Activated CD8-positive, alpha-beta memory T cell treated with anti-CD3 and anti-CD28 coated beads, Interleukin-2, amount 50 U/mL, for 24 hours (primary cell): Measurements from ENCODE around the gene ADAMTS17.

Experiments
- DNase-seq: peaks from one replicate; pipeline ENCODE4 v3.0.0-alpha.2; 2020; ENCODE audit errors: extremely low read depth

Gene ADAMTS17

DNA sequence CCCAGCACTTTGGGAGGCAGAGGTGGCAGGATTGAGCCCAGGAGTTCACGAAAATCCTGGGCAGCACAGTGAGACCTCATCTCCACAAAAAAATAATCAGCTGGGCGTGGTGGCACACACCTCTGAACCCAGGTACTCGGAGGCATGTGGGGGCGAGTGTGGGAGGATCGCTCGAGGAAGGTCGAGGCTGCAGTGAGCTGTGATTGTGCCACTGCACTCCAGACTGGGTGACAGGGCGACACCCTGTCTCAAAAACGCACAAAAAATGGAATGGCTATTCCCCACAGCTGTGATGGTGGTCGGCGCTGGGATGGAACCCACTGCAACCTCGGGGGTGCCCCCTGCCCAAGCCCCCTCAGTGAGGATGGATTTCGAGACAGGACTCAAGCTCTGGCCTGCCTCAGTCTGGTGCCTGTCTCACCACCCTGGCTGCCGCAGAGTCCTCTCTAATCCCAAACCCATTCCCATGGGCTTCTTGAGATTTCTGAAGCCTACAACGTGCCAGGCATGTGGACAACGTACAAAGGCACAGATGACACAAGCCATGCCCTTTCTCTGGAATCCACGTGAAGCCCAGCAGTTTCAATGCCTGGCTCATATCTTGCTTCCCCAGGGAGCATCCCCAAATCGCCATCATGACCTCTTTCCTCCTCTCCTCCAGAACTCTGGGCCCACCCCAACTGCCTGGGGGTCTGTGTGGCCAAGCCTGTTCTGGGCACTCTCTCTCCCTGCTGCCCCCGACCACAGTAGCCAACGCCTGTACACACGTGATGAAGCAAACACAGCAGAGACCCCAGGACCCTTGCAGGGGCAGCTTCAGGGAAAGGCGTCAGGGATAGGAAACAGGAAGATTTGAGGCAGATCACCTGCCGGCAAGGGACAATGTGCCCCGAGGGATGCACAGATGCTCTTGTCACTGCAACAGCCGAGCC is 32.4 kb downstream of the ADAMTS17 start:
- no peak for DNase-seq

DNA sequence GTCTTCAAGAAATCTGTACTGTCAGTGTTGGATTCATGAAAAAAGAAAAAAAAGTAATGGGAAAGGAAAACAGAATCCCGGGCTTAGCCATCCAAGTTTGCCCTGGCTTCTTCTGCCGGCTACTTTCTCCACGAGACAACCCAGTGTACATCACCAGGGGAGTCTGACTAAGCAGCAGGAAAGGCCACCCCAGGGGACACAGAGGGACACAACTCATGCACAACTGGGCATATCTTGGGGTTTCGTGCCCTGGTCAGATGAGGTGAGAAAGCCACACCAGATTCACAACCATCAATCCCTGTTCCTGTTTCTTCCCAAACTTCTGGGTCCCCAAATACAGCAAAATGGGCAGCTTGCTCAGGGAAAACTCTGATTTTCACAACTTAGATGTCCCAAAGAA is 33.2 kb downstream of the ADAMTS17 start:
- DNase-seq: no peak

DNA sequence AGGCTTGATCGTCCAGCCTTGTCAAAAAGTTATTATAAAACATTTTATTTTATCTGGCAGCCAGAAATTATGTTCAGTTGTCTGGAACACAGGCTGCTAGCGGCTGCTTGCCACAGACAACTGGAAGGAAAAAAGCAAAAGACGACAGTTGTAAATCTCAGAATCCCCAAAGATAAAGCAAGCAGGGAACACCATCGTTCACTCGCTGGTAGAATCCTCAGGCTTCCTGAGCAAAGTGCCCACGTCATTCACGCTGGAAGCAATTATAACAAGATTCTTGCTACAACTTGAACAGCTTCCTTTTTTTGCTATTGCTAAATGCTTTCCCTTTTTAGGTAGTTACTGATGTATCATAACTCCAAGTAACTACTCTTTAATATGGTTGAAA is 33.6 kb downstream of the ADAMTS17 start:
- DNase-seq: no peak

DNA sequence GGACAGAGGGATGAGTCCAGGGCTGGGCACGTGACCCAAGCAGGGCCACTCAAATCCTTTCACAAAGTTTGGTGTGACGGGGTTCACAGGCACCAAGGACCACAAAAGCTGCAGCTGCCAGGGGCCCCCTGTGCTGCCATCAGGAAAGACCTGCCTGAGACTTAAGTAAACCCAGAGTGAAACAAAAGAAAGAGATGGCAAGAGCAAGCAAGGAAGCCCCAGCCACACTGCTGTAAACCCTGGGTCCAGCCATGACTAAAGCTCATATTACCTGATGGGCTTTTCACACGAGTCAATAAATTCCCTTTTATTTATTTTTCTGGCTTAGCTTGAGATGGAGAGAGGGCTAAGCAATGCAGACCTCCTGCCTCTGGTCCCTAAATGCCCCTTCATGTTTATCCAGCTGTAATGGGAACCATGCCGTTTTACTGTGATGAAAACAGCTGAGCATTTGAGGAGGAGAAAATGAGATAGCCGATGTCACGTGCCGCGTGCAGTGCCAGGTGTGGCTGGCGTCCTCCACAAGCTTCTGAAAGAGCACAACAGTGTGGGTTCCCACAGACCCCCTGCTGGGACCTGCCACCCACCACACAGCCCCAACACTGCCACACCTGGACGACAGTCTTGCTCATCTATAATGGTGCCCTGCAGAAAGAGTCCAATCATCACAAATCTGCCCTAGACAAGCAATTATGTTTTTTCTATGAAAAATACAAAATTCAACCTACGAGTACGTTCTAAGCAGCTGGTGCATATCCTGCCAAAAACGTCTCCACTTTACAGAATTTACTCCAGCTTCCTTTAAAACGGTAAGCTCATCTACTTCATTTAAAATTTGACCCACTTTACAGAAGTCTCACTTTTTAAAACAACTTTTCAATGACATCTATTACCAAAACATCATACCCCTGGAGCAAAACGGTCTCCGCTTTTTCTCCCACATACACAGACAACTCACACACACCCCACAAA is 34.2 kb downstream of the ADAMTS17 start:
- no peak for DNase-seq

DNA sequence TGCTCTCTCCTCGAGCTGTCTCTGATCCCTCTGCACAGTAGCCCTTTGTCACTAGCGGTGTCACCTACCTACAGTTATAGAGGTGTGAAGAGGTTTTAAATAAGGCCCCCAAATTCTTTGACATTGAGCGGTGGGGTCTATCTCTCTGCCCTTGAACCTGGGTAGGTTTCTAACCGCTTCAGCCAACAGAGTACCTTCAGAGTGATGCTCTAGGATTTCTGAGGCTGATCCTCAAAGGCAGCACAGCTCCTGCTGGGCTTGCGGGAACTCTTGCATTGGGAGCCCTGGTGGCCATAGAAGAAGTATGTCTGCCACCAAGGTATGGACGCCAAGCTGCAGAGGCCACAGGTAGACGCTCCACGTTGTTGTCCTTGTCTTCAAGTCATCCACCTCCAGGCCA is 35.7 kb downstream of the ADAMTS17 start:
- DNase-seq: no peak

DNA sequence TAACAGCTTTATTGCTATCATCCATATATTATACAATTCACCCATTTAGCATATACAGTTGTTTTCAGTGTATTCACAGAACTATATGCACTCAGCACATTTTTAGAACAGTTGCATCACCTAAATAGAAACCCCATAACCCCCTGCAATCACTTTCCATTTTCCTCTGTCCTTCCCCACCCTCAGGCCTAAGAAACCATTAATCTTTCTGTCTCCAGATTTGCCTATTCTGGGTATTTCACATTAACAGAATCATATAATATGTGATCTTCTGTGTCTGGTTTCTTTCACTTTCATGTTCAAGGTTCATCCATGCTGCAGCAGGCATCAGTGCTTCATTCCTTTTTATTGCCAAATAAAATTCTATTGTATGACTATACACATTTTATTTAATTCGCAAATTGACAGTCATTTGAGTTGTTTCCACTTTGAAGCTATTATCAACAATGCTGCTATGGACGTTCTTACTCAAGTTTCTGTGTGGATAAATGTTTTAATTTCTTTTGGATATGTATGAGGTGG is 39.8 kb downstream of the ADAMTS17 start:
- no peak for DNase-seq

DNA sequence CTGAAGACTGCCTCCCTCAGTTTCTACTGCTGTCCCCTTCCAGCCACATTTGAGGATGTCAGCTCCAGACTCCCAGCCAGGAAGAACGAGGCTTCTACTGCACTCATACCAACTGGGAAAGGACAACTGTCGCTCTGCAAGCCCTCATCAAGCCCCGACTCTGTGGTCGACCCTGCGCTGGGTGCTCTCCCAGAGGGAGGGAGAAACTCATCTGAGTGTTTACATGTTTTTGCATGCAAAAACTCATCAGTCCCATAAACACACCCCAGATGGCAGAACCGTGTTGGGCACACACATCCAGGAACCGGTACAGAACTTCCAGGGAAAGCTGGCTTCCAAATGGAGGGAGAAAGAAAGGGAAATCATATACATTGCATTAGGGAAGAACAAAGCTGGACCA is 43.5 kb downstream of the ADAMTS17 start:
- DNase-seq: no peak

DNA sequence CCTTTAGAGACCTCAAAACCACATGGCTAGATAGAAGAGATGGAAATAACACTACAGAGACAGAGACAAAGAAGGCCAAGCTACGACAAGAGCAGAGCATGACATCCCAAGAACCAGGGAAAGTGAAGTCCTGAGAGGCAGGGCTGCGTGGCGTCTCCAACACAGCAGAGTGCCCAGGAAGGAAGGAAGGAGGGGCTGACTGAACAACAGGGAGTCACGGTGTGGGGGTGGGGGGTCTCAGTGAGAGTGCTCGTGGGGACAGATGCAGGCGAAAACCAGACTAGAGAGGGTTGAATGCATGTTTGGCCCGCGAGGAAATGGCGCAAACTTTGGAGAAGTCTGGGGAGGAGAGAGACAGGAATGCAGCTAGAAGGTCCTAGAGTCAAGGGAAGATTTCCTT is 44.0 kb downstream of the ADAMTS17 start:
- no peak for DNase-seq

DNA sequence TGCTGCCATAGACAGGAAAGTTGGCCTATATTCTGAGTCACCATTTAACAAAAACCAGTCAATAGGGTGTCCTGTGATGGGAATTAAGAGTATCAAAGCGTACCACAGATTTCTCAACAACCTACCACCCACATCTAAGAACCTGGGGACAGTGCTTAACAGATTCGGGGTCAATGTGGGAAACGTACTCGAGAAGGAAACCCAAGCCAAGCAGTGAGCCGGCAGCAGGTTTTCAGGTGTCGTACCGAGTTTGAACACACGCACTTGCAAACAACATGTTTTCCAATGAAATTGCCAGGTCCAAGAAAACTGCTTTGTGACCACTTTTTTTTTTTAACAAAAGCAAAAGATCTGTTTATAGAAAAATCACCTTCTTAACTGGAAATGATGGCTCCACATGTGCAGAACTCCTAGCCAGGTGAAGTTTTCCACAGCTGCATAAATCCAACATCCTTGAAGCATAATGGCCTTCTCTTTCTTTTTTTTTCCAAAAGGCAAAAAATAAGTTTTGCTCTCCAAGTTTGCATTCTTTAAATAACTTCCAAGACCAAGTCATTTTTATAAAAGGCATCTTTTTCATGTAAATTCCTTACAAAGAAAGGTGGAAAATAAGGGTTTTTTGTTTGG is 45.7 kb downstream of the ADAMTS17 start:
- no peak for DNase-seq

DNA sequence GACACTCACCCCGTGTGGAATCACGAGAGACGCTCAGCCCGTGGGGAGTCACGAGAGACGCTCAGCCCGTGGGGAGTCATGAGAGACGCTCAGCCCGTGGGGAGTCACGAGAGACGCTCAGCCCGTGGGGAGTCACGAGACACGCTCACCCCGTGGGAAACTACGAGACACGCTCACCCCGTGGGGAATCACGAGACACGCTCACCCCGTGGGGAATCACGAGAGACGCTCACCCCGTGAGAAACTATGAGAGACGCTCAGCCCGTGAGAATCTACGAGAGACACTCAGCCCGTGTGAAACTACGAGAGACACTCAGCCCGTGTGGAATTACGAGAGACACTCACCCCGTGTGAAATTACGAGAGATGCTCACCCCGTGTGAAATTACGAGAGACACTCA is 49.8 kb downstream of the ADAMTS17 start:
- DNase-seq: no peak

DNA sequence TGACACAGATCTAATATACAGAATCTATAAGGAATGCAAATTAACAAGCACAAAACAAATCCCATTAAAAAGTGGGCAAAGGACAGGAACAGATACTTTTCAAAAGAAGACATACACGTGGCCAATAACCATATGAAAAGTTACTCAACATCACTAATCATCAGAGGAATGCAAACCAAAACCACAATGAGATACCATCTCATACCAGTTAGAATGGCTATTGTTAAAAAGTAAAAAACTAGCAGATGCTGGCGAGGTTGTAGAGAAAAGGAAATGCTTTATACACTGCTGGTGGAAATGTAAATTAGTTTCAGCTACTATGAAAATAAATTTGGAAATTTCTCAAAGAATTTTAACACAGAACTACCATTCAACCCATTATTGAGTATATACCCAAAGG is 50.7 kb downstream of the ADAMTS17 start:
- DNase-seq: no peak

DNA sequence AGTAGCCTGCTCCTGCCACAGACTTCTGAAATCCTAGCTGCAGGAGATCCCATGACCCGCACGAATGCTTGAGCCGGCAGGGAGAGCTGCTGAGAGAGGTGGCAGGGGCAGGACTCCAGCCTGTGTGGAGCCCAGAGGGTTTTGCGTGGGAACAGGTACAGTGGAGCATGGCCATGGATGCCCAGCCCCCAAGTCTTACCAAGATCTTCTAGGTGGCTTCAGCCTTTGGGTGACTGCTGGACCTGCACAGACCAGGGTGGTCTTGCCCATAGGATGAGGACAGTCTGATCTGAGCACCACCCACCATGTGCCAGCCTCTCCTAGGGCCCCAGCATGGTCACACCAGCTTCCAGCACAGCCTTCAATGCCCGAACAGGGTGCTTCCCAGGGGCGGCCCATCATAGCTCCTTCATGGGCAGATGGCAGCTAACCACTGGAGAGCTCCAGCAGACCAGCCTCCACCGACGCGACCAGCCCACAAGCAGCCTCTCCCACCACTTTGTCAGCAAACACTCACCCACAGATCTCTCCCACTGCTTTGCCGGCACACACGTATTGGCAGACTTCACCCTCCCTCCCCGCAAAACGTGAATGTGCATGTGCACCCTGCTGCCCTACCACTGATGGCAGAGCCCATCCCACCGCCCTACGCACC is 56.0 kb downstream of the ADAMTS17 start:
- no peak for DNase-seq

DNA sequence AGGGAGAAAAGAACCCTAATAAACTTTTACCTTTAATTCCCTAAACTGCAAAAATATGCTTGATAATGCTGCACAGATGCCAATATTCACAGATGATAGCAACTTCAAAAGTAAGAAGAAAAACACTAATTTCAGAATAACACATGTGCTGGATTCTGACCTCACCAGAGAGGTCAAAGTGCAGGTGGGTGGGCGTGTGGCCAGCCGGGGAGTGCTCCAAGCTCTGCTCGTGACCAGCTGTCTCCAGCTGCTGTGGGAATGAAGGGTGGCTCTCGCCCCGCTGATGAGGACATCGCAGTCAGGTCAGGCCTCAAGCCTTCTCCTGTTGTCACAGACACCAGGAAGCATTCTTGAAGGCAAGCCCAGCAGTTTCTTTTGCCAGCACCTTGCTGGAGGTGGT is 57.1 kb downstream of the ADAMTS17 start:
- no peak for DNase-seq

DNA sequence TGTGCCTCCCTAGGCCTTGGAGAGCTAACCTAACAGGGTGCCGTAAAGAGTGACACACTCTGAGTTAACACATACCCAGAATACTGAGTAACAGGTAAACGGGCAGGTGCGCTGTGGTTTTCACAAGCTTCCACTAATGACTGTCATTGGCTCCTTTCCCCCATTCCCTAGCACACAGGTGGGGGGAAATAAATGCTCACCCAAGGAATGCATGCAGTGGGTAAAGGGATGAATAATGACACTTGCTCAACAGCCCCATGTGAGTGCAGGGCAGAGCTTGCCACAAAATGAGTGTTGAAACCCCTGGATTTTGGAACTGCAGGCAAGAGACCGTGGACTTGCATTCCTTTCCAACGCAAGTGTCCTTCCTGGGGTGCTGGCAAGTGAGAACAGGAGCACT is 57.6 kb downstream of the ADAMTS17 start:
- no peak for DNase-seq

DNA sequence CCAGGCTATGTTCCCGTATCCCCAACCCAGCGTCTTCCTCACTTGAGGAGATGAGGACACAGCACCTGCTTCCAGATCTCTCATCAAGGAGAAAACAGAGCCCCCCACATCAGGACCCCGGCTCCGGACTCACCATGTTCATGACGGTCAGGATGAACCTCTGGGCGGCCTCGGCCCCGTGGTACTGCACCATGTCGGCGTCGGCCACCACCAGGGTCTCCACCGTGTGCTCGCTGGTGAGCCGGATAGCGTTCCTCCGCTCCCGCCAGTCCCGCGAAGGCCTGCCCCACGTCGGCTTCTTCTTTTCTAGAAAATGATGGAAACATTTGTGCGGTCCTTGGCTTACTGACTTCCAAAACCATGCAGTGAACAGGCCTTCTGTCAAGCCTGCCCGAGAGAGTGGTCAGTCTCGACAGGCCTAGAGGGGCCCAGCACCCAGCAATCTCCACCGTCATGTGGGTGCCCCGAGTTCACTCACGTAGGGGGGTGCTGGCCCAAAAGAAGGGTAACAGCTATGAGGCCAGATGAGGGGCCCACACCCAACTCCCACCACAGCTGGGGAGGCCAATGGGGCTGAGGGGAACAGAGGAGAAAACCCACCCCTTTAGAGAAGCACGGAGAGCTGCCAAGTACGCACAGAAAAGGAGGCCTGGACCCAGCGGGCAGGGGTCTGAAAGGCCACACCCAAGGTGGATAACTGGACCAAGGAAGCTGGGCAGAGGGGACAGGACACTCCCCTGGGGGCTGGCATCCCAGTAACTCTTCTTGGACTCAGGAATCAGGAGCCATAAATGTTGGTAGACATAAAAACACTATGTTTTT is 60.5 kb downstream of the ADAMTS17 start:
- DNase-seq: no peak

DNA sequence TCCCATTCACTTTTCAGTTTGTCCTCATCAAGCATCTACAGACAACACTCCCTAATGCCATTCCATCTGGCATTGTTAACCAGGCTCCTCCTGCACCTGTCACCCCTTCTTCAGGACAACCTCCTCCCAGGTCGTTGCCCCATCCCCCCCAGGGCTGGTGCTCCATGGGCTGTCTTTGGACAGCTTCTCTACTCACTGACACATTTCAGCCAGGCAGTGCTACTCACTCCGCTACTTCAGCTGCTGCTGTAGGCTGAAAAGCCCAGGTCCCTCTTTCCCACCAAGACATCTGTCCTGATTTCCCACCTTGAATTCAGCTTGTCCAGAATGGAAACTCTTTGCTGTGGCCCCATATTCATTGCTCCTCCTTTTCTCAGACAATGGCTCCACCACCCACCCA is 61.9 kb downstream of the ADAMTS17 start:
- DNase-seq: no peak

DNA sequence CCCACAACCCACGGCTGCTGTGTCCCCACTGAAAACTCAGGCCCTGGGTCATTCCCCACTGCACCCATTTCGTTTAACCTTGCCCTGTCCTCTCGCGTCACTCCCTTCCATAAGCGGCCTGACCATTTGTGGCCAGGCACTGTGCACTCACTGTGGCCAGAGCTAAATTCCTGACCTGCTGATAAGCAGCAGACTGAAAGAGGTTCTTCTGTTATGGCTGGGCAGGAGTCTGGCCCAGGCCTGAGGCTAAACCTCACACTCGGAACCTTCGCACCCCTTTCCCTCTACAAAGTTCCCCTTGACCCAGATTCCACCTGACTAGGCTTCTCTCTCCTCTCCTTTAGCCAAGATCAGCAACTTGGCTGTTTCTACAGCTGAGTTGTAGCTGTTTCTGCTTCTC is 62.3 kb downstream of the ADAMTS17 start:
- DNase-seq: no peak

DNA sequence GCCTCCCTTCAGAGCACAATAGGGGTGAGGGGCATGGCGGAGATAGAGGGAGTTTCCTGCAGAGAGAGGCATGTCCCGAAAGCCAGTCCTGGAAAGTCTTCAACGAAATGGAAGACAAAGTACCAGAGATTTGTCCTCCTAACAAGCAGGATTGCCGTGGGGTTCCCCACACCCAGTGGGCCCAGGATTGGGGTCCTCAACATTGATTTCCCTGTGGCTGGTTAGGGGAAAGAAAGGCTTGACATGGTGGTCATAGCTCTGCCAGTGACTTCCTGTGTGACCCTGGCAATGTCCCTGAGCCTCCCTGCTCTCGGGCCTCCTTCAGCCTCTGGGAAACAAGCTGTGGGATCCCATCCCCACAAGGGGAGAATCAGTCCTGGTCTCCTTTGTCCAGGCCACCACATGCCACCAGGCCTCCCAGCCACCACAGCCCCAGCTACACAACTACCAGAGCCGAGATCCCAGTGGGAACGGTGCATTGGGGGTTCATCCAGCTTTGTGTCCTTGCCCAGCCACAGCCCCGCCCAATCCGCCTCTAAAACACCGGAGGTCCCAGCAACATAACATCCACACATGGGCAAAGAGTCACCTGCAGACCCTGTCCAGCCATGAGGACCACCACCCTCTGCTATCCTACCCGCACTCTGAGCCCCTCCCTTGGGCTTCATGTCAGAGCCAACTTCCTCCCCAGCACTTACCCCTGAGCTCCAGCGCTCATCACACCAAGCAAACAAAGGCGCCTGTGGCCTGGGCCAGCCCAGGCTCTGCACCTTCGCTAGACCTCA is 63.0 kb downstream of the ADAMTS17 start:
- no peak for DNase-seq

DNA sequence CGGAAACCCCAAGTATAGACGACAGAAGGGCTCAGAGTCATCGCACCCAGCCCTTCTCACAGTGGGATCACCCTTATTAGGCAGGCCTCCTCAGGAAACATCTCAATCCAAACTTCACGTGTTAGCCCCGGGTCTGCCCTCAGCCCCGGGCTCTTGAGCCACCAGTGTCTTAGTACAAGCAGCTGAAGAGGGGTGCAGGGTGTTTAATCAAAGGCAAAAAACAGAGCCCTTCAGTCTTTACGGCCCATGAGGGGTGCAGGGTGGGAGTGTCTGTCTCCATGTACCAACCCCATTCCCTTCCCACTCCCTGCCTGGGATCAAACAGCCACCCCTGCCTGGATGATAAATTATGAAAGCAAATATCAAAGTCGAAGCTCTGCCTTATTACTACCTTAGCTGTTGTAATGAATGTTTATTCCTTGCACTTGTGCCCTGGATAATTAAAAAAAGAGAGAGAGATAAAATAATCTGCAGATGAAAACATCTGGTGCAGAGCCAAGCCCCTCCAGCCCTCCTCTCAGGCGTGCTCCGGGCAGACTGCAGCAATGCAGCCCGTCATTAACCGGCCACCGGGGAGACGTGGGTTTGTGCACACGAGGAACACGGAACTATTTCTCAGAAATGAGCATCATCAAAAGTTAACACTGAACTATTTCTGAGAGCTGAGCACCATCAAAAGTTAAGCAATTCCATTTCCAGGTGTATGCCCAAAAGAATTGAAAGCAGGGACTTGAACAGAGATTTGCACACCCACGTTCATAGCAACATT is 64.5 kb downstream of the ADAMTS17 start:
- no peak for DNase-seq
